Skeletal muscle satellite cell (primary cell): ENCODE measurements around the gene GNG12.

Experiments
- H3K27me3 ChIP-seq: 2 replicates; pipeline ENCODE4 v1.7.0; 2013; ENCODE audit warnings: low read length; ENCODE audit not compliant: control insufficient read depth, insufficient read depth
- H3K36me3 ChIP-seq: 2 replicates; pipeline ENCODE4 v1.7.0; 2013; ENCODE audit warnings: mild to moderate bottlenecking, control low read depth, low read length; ENCODE audit not compliant: insufficient read depth
- H3K4me1 ChIP-seq: 2 replicates; pipeline ENCODE4 v1.7.0; 2013; ENCODE audit warnings: low read length; ENCODE audit not compliant: control insufficient read depth, insufficient read depth
- H3K4me2 ChIP-seq: 2 replicates; pipeline ENCODE4 v1.7.0; 2013; ENCODE audit warnings: mild to moderate bottlenecking, low read length
- H3K4me3 ChIP-seq: 2 replicates; pipeline ENCODE4 v1.7.0; 2013; ENCODE audit warnings: low read length
- H3K9ac ChIP-seq: 2 replicates; pipeline ENCODE4 v1.7.0; 2013; ENCODE audit warnings: mild to moderate bottlenecking, low read depth, low read length, moderate library complexity
- H3K9me3 ChIP-seq: replicated peaks from 2 replicates; pipeline ENCODE4 v1.7.0; 2013; ENCODE audit warnings: mild to moderate bottlenecking, control low read depth, low read length

Gene GNG12

DNA sequence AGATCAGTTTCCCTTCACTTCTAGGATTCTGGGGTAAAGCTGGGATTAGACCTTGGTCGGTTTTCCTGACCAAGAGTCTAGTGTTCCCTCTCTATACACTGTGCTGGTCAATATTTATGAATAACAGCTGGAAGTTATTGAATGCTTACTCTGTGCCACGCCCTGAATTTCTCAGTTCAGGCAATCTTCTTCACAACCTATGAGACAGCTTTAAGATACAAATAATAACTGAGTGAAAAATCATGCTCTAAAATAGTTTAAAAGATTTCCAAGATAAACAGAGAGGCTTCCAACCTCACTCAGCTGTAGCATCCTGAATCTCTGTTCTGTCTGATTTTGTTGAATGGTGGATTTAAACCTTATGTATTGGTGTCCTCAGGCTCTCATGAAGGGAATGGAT lies 72.2 kb downstream of the GNG12 start:
- H3K9ac ChIP-seq: peak overlapping the region; percentile 43
- H3K4me3 ChIP-seq: no peak overlapping the region
- H3K4me1 ChIP-seq: peaks cover 45% of the 10 kb centered on the region
- H3K27me3 ChIP-seq: no peaks in the 10 kb centered on the region
- no peaks in the 10 kb centered on the region for H3K9me3 ChIP-seq
- H3K4me2 ChIP-seq: peak overlapping the region; percentile 44
- peaks cover 6% of the 10 kb centered on the region for H3K36me3 ChIP-seq

DNA sequence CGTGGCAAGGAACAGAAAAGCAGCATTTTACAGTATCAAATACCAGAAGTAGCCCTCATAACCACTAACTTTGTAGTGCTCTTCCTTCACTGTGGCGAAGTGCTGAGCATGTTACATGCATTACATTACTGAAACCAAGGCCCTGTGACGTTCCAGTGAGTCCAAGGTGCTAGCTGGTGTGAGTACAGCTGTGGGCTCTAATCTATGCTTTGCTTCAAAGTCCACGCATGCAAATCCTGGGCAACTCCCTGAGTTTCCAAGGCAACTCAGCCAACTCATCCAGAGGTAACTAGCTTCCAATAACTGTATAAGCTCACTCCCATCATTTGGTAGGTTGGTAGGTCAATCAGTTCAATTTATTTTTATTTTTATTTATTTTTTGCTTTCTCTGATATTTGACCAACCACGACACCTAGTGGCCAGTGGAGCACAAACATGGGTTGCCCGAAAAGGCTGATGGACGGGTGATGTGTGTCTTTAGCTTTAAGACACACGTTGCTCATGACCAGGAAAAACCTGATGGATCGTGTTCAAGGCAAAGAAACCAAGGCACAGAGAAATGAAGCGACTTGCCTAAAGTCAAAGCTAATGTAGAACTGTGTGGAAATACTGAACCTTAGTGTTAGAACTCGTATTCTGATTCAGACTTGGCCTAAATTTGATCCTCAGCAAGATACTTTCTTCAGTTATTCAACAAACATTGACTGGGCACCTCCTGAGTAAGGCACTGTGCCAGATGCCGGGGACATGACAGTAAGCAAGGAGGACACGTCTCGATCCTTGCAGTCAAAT lies 73.0 kb downstream of the GNG12 start:
- Histone ChIP-seq H3K4me1 (peaks cover 38% of the 10 kb centered on the region), H3K9ac (peak overlapping the region; percentile 60)

DNA sequence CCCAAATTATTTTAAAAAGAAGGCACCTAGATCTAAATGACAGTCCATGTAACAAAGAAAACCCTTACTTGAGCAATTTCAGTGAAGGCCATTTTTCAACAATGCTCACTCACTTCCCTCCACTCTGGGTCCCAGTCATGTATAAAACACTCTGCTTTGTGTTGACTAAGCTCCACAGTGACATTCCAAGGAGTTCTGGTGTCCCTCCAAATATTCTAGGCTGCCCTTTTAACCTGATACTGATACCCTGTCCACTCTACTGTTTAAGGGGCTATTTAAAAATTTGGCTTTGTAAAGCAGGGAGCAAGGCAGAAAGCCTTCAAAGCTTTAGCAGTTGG lies 73.6 kb downstream of the GNG12 start:
- Histone ChIP-seq H3K4me1 (peaks cover 39% of the 10 kb centered on the region), H3K27me3 (no peaks in the 10 kb centered on the region), H3K4me2 (peak overlapping the region; percentile 44), H3K9me3 (no peaks in the 10 kb centered on the region), H3K36me3 (peaks cover 12% of the 10 kb centered on the region), H3K9ac (peak overlapping the region; percentile 60), H3K4me3 (no peak overlapping the region)

More for the DNA sequence above, 73.0 kb downstream of the GNG12 start:
- H3K9me3 ChIP-seq: no peaks in the 10 kb centered on the region
- H3K4me3 ChIP-seq: no peak overlapping the region
- peaks cover 7% of the 10 kb centered on the region for H3K36me3 ChIP-seq
- peak overlapping the region; percentile 44 for H3K4me2 ChIP-seq
- no peaks in the 10 kb centered on the region for H3K27me3 ChIP-seq

DNA sequence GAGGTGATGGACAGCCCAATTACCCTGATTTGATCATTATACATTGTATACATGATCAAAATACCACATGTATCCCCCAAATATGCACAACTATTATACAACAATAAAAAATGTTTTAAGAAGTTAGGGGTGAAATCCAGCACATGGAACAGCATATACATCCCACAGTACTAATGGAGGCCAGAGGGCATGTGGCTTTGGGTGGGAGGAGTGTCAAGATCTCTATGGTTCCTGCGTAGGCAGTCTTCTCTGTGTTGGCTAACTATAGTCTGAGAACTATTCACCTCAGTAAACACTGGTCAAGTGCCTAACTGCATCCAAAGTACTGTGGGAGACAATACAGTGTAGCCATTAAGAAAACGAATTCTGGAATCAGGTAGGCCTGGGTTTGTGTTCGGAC lies 74.2 kb downstream of the GNG12 start:
- Histone ChIP-seq H3K4me1 (peaks cover 45% of the 10 kb centered on the region), H3K9me3 (no peaks in the 10 kb centered on the region), H3K4me3 (no peak overlapping the region), H3K36me3 (peaks cover 7% of the 10 kb centered on the region), H3K4me2 (no peak overlapping the region), H3K9ac (peak overlapping the region; percentile 60), H3K27me3 (no peaks in the 10 kb centered on the region)

DNA sequence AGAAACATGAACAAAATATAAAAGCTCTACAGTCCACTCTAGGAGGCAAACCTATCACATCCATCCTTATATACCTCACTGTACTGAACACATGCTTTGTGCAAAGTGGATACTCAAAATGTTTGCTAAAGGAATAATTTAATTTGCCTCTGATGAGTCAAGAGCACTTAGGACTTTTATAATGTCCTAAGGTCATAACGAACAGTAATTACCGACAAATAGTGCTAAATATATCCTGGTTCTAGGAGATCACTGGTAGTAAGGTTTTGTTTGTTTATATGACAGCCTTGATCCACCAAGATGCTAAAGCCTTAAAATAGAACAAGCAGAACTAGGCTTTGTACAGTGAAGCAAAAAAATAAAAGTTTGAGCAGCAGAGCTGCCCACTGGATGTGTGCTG lies 77.6 kb downstream of the GNG12 start:
- H3K4me2 ChIP-seq: no peak overlapping the region
- peaks cover 6% of the 10 kb centered on the region for H3K36me3 ChIP-seq
- no peak overlapping the region for H3K9ac ChIP-seq
- H3K4me3 ChIP-seq: no peak overlapping the region
- H3K9me3 ChIP-seq: no peaks in the 10 kb centered on the region
- no peaks in the 10 kb centered on the region for H3K27me3 ChIP-seq
- peaks cover 65% of the 10 kb centered on the region for H3K4me1 ChIP-seq

DNA sequence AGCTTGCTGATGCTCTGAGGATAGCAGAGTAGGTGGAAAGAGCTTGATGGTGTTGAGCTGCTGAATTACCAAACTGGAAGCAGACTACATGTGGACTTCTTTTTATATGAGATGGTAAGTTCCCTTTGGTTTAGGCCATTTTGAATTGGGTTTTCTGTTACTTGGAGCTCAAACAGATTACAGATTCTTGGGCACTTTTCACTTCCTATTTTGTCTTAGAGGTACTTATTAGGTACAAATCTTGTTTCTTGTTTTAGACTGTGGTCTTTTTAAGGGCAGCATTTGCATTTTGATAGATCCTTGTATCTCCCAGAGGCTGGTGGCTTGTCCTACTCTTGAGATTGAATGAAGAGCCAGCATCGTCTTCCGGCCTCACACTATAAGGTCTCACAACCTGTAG lies 78.1 kb downstream of the GNG12 start:
- Histone ChIP-seq H3K4me3 (no peak overlapping the region), H3K9me3 (no peaks in the 10 kb centered on the region), H3K4me1 (peaks cover 65% of the 10 kb centered on the region), H3K9ac (no peak overlapping the region), H3K36me3 (peaks cover 6% of the 10 kb centered on the region), H3K27me3 (no peaks in the 10 kb centered on the region), H3K4me2 (no peak overlapping the region)

DNA sequence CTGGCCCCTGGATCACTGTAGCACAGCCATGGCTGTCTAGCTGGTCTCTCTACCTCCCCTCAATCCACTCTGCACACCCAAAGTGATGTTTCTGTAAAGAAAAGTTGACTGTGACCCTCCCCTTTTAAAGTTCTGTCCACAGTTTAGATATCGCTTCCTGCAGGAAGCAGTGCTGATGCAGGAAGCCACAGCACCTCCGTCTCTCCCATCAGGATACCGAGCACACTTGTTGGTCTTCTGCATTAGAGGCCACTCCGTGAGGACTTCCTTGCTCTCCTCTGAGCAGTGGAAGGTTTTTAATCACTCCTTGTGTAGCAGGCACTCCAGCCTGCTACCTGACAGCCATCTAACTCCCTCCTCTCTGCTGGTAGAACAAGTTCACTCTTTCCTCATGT lies 78.7 kb downstream of the GNG12 start:
- Histone ChIP-seq H3K4me1 (peaks cover 62% of the 10 kb centered on the region), H3K9ac (no peak overlapping the region), H3K4me2 (no peak overlapping the region), H3K27me3 (no peaks in the 10 kb centered on the region), H3K36me3 (peaks cover 6% of the 10 kb centered on the region), H3K9me3 (no peaks in the 10 kb centered on the region), H3K4me3 (no peak overlapping the region)

DNA sequence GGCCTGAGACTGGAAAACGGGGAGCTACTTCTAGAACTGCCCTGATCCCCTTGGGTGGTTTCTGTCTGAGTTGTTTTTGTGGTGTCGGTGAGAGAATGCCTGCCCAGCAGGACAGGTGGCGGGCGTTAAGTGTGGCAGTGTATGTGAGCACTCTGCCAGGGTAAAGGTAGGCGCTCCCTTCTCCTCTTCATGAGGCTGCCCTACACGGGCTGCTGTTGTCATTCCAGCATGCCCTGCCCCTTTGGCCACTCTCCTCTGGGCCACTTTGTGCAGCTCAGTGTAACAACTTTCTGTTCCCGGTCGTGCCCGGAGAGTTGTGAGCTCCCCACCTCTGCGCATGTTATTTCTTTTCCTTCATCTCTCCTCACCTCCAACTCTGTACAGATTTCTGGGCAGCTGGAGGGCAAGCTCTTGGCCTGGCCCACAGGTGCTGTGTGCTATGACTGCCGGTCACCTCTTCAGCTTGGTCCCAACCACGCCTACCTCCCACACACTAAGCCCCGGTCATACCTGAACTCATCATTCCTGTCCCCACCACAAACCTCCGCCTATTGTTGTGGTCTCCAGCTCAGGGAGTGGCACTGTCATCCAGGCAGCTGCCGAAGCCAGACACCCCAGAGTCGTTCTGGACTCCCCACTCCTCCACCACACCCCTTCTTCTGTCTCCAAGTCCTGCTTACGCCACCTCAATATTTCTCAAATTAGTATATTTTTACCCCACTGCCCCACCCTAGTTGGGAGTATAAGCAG lies 79.3 kb downstream of the GNG12 start:
- Histone ChIP-seq H3K4me1 (peaks cover 62% of the 10 kb centered on the region), H3K27me3 (no peaks in the 10 kb centered on the region), H3K4me2 (no peak overlapping the region), H3K9me3 (no peaks in the 10 kb centered on the region), H3K4me3 (no peak overlapping the region), H3K9ac (no peak overlapping the region), H3K36me3 (peaks cover 6% of the 10 kb centered on the region)

DNA sequence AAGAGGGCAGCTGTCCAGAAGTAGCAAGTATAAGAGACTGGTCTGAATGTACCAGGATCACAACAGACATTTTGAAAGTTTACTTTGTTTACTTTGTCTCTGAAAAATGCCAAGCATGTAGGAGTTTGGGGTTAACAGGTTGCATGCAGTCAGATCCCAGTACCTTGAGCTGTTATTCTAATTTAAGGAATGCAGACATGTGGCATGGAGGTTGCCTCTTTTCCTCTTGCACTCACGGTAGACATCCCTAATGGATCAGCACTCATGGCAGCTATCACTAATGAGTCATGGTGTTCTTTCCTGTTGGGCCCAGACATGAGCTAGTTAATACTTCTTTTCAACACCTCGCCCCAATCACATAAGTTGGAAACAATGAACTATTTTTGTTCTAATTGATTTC lies 81.0 kb downstream of the GNG12 start:
- H3K27me3 ChIP-seq: no peaks in the 10 kb centered on the region
- H3K4me3 ChIP-seq: no peak overlapping the region
- H3K9ac ChIP-seq: no peak overlapping the region
- H3K9me3 ChIP-seq: no peaks in the 10 kb centered on the region
- peak overlapping the region; percentile 21 for H3K4me2 ChIP-seq
- peaks cover 6% of the 10 kb centered on the region for H3K36me3 ChIP-seq
- peaks cover 72% of the 10 kb centered on the region for H3K4me1 ChIP-seq

DNA sequence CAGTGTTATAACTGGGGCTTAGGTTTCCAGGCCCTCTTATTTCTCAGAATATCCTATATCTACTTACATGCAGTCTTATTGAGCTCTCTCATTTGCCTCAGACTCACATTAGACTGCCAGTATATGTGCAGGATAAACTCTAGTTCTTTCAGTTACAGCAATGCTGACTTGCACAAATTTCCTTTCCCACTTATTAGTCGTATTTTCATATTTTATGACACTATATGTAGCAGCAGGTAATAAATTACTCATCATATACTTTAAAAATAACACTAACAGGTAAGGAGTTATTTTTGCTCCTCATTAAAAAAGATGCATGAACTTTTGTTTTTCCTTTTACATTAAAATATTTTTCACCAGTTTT lies 82.6 kb downstream of the GNG12 start:
- H3K9me3 ChIP-seq: no peaks in the 10 kb centered on the region
- H3K4me3 ChIP-seq: peak overlapping the region; percentile 54
- H3K4me1 ChIP-seq: peaks cover 88% of the 10 kb centered on the region
- H3K9ac ChIP-seq: peak overlapping the region; percentile 82
- H3K4me2 ChIP-seq: peak overlapping the region; percentile 82
- peaks cover 6% of the 10 kb centered on the region for H3K36me3 ChIP-seq
- H3K27me3 ChIP-seq: no peaks in the 10 kb centered on the region

DNA sequence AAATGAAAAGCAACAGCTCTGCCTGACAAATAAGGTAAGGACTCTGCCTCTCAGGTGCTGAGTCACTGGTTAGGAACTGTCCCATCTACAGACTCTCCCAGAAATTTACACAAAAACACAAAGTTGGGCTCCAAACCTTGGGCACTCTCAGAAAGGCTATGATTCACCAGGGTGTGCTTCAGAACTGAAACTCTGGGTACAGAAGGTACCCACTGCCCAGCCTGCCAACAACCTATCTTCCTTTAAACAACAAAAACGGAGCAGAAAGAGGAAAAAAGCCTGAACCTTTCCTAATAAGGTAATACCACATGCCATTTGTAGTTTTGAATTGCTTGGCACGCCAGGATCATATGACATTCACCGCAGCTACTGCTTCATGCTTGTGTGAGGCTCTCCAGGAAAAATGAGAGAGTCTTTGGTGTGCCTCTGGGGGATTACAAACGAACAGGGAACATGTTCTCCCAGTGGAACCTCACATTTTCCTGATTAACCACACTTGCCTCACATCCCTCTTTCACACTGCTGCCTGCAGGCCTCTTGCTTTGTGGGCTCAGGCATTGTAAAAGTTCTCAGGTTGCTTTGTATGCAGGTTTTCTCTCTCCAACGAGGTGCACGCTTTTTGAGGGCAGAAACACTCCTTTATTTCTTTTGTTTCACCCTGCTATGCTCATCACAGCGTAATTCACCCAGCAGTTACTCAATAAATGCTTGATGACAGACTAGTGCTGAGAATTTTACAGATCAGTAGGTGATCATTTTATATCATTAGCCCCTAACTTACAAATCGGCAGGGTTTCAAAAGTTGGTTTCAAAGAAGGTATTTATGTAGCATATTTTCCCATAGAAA lies 83.2 kb downstream of the GNG12 start:
- peaks cover 4% of the 10 kb centered on the region for H3K36me3 ChIP-seq
- H3K9me3 ChIP-seq: no peaks in the 10 kb centered on the region
- peaks cover 89% of the 10 kb centered on the region for H3K4me1 ChIP-seq
- peak overlapping the region; percentile 54 for H3K4me3 ChIP-seq
- peak overlapping the region; percentile 82 for H3K4me2 ChIP-seq
- peak overlapping the region; percentile 82 for H3K9ac ChIP-seq
- H3K27me3 ChIP-seq: no peaks in the 10 kb centered on the region
